Loucy (cell line): ENCODE results near the gene SCN4A.

ENCODE experiments used
- H2AFZ ChIP-seq: fragments of 200-600 bp; sonication (generic); 2 replicates; pipeline ENCODE4 v1.6.0; 2016; ENCODE audit warnings: antibody characterized with exemption, mild to moderate bottlenecking, low read length, moderate library complexity
- H3F3A ChIP-seq: fragments of 200-600 bp; 2 replicates; pipeline ENCODE4 v1.6.0; 2016; ENCODE audit warnings: antibody characterized with exemption, low read depth, mild to moderate bottlenecking
- H3K27me3 ChIP-seq: fragments of 200-600 bp; sonication (generic); 2 replicates; pipeline ENCODE4 v1.6.1; 2014; ENCODE audit warnings: low read length, mild to moderate bottlenecking; ENCODE audit not compliant: insufficient read depth, poor library complexity, severe bottlenecking
- H3K36me3 ChIP-seq: fragments of 200-600 bp; sonication (generic); 2 replicates; pipeline ENCODE4 v1.6.1; 2016; ENCODE audit warnings: low read length; ENCODE audit not compliant: insufficient read depth
- H3K4me1 ChIP-seq: fragments of 200-600 bp; sonication (generic); 2 replicates; pipeline ENCODE4 v1.5.1; 2014; ENCODE audit warnings: low read length, mild to moderate bottlenecking; ENCODE audit not compliant: insufficient read depth, poor library complexity, severe bottlenecking
- H3K4me2 ChIP-seq: fragments of 200-600 bp; sonication (generic); 2 replicates; pipeline ENCODE4 v1.6.0; 2014; ENCODE audit warnings: antibody characterized with exemption, low read length, low read depth, mild to moderate bottlenecking; ENCODE audit not compliant: poor library complexity, severe bottlenecking
- H3K4me3 ChIP-seq: fragments of 200-600 bp; sonication (generic); 2 replicates; pipeline ENCODE4 v1.5.1; 2014; ENCODE audit warnings: low read length, mild to moderate bottlenecking, mixed read lengths; ENCODE audit not compliant: poor library complexity, severe bottlenecking
- H3K79me2 ChIP-seq: fragments of 200-600 bp; sonication (generic); 2 replicates; pipeline ENCODE4 v1.6.1; 2014; ENCODE audit warnings: low read length; ENCODE audit not compliant: insufficient read depth
- H3K9ac ChIP-seq: fragments of 200-600 bp; sonication (generic); 2 replicates; pipeline ENCODE4 v1.6.0; 2014; ENCODE audit warnings: mild to moderate bottlenecking, low read depth, low read length, moderate library complexity; ENCODE audit not compliant: poor library complexity, severe bottlenecking
- H3K9me2 ChIP-seq: fragments of 200-600 bp; sonication (generic); replicated peaks from 2 replicates; pipeline ENCODE4 v1.6.1; 2016; ENCODE audit warnings: low read depth, low read length, mixed read lengths
- H3K9me3 ChIP-seq: fragments of 200-600 bp; sonication (generic); 2 replicates; pipeline ENCODE4 v1.6.1; 2014; ENCODE audit warnings: mild to moderate bottlenecking, antibody characterized with exemption, low read length, low read depth; ENCODE audit not compliant: insufficient read depth
- H4K20me1 ChIP-seq: fragments of 200-600 bp; sonication (generic); 2 replicates; pipeline ENCODE4 v1.6.0; 2014; ENCODE audit warnings: antibody characterized with exemption, low read length, mild to moderate bottlenecking; ENCODE audit not compliant: insufficient read depth, poor library complexity, severe bottlenecking
- CTCF ChIP-seq: fragments of 200-600 bp; sonication (generic); conservative IDR thresholded peaks from 2 replicates; pipeline ENCODE4 v1.5.1; 2014; ENCODE audit warnings: mild to moderate bottlenecking, antibody characterized with exemption, low read length
- EZH2phosphoT487 ChIP-seq: fragments of 200-600 bp; IDR thresholded peaks from 2 replicates; pipeline ENCODE4 v1.6.1; 2018; ENCODE audit warnings: antibody characterized with exemption, mild to moderate bottlenecking, moderate library complexity, borderline replicate concordance

Gene SCN4A

DNA sequence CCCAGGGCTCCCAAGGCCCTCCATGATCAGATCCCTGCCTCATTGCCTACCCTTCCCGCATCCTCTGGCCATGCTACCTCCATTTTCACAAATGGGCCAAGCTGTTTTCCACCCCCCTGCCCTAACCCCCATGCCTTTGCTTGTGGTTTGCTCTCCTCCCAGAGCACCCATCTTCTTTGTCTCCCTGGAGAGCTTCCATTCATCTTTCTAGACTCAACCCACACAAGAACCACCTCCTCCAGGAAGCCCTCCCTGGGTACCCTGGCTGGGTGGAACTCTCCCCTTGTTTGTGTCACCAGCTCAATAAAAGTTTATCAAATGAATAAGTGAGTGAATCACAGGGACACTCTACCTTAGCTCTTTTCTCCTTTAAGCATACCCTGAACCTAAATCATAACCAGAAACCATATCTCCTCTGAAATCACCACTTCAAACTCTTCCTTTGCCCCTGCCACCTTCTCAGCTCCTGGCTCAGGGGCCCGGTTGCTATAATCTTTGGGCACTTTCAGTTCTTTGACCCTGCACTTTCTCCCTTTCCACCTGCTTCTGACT lies 2.9 kb upstream of the SCN4A start:
- no peaks in the 10 kb centered on the region for H3K36me3 ChIP-seq
- no peaks in the 10 kb centered on the region for H3K27me3 ChIP-seq
- no peaks in the 10 kb centered on the region for H3K9me2 ChIP-seq
- TF ChIP-seq CTCF (no peak), EZH2phosphoT487 (no peak)
- peaks cover 16% of the 10 kb centered on the region for H3K4me1 ChIP-seq
- H3K4me2 ChIP-seq: no peak overlapping the region
- no peaks in the 10 kb centered on the region for H3K79me2 ChIP-seq
- no peaks in the 10 kb centered on the region for H3K9me3 ChIP-seq
- no peaks in the 10 kb centered on the region for H4K20me1 ChIP-seq
- H3F3A ChIP-seq: no peaks in the 10 kb centered on the region
- H2AFZ ChIP-seq: no peak overlapping the region
- H3K9ac ChIP-seq: no peak overlapping the region
- no peak overlapping the region for H3K4me3 ChIP-seq

DNA sequence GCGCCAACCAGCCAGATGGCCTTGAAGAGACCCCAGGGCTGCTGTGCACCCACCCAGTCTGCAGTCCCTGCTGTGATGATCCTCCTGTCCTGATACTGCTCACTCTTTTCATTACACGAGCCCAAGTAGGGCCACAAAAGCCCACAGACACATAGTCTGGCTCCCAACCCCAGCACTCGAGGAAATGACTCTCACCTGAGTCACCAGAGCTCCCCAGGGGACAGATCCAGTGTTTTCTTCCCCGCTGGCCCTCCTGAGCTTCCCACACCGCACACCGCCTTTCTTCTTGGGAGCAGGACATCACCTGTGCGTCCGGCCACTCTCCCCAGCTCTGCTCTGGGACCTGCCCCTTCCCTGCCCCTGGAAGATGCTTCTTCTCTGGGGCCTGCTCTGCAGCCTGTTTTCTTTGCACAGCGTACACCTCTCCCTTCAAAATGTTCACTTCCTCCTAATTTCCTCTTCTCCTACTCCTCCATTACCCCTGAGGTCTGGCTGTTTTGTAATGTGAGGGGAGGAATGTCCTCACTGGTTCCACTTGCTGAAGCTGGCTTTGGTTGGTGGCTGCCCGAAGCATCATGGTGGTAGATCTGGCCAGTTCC lies 2.0 kb upstream of the SCN4A start:
- no peaks in the 10 kb centered on the region for H3K9me3 ChIP-seq
- no peak overlapping the region for H3K4me2 ChIP-seq
- TF ChIP-seq CTCF: no peak
- no peak for TF ChIP-seq EZH2phosphoT487
- no peak overlapping the region for H3K4me3 ChIP-seq
- no peaks in the 10 kb centered on the region for H3K79me2 ChIP-seq
- H3F3A ChIP-seq: no peaks in the 10 kb centered on the region
- no peaks in the 10 kb centered on the region for H3K27me3 ChIP-seq
- no peak overlapping the region for H3K9ac ChIP-seq
- no peaks in the 10 kb centered on the region for H3K9me2 ChIP-seq
- no peaks in the 10 kb centered on the region for H4K20me1 ChIP-seq
- peaks cover 16% of the 10 kb centered on the region for H3K4me1 ChIP-seq
- H2AFZ ChIP-seq: no peak overlapping the region; the same call in 1 of the 2 replicates
- no peaks in the 10 kb centered on the region for H3K36me3 ChIP-seq

- Histone ChIP-seq H3K9ac (no peak overlapping the region), H3K36me3 (no peaks in the 10 kb centered on the region)
Observed at GRCh38 chr17:63973930-63974593, 1.3 kb upstream of the SCN4A start.

More at GRCh38 chr17:63973930-63974593, 1.3 kb upstream of the SCN4A start:
- Histone ChIP-seq H3K27me3 (no peaks in the 10 kb centered on the region), H3K4me1 (peaks cover 16% of the 10 kb centered on the region), H3K9me3 (no peaks in the 10 kb centered on the region), H2AFZ (no peak overlapping the region), H3K79me2 (no peaks in the 10 kb centered on the region), H3K4me2 (no peak overlapping the region), H3K4me3 (no peak overlapping the region), H3K9me2 (no peaks in the 10 kb centered on the region), H4K20me1 (no peaks in the 10 kb centered on the region), H3F3A (no peaks in the 10 kb centered on the region)
- no peak for TF ChIP-seq EZH2phosphoT487
- TF ChIP-seq CTCF: no peak
